Progenitor cell of endocrine pancreas (in vitro differentiated cells): ENCODE measurements around the gene CCDC175. TPM values are rescaled to one million over a fixed set of nuclear protein-coding genes. Genes with fewer than 3 reads are reported as not detected.

ENCODE experiments used
- DNase-seq: peaks from one replicate; pipeline ENCODE4 v3.0.0; 2021; ENCODE audit warnings: low spot score; ENCODE audit not compliant: unreplicated experiment
- H3K27ac Mint-ChIP-seq: 2 replicates; pipeline ENCODE4 v1.8.0; 2021; ENCODE audit warnings: mild to moderate bottlenecking, moderate library complexity, mixed read lengths
- H3K27me3 Mint-ChIP-seq: 2 replicates; pipeline ENCODE4 v1.8.0; 2021; ENCODE audit warnings: mixed read lengths
- H3K36me3 Mint-ChIP-seq: 2 replicates; pipeline ENCODE4 v1.8.0; 2022; ENCODE audit warnings: mixed read lengths; ENCODE audit not compliant: insufficient read depth
- H3K4me1 Mint-ChIP-seq: 2 replicates; pipeline ENCODE4 v1.8.0; 2021; ENCODE audit warnings: low read depth, mixed read lengths
- H3K4me3 Mint-ChIP-seq: 2 replicates; pipeline ENCODE4 v1.8.0; 2021; ENCODE audit warnings: low read depth, mild to moderate bottlenecking, moderate library complexity, mixed read lengths
- H3K9me3 Mint-ChIP-seq: 2 replicates; pipeline ENCODE4 v1.8.0; 2021; ENCODE audit warnings: low read depth, mixed read lengths
- total RNA-seq: library from RNA; stranded (reverse); gene quantifications from 2 replicates; pipeline ENCODE4 v1.2.1, GENCODE V29; 2021
- TF ChIP-seq, protein P1 (sequence below): fragments of 200-600 bp; sonication (generic); IDR thresholded peaks from one replicate; pipeline ENCODE4 v1.5.0; 2021; ENCODE audit warnings: antibody characterized with exemption, mild to moderate bottlenecking; ENCODE audit not compliant: unreplicated experiment

The CCDC175 gene
- total RNA-seq, 1 donor from 2014 or later = 0.26 TPM

- no peak for DNase-seq
- Mint-ChIP-seq H3K9me3 (no peaks in the 10 kb centered on the region), H3K4me1 (peaks cover 10% of the 10 kb centered on the region), H3K27me3 (peaks cover 10% of the 10 kb centered on the region), H3K4me3 (no peak overlapping the region), H3K27ac (no peak overlapping the region), H3K36me3 (no peaks in the 10 kb centered on the region)
- TF ChIP-seq, protein P1, sequence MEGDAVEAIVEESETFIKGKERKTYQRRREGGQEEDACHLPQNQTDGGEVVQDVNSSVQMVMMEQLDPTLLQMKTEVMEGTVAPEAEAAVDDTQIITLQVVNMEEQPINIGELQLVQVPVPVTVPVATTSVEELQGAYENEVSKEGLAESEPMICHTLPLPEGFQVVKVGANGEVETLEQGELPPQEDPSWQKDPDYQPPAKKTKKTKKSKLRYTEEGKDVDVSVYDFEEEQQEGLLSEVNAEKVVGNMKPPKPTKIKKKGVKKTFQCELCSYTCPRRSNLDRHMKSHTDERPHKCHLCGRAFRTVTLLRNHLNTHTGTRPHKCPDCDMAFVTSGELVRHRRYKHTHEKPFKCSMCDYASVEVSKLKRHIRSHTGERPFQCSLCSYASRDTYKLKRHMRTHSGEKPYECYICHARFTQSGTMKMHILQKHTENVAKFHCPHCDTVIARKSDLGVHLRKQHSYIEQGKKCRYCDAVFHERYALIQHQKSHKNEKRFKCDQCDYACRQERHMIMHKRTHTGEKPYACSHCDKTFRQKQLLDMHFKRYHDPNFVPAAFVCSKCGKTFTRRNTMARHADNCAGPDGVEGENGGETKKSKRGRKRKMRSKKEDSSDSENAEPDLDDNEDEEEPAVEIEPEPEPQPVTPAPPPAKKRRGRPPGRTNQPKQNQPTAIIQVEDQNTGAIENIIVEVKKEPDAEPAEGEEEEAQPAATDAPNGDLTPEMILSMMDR = no peak
Observed at GRCh38 chr14:59566296-59566695, 10.3 kb downstream of the CCDC175 start.

DNA sequence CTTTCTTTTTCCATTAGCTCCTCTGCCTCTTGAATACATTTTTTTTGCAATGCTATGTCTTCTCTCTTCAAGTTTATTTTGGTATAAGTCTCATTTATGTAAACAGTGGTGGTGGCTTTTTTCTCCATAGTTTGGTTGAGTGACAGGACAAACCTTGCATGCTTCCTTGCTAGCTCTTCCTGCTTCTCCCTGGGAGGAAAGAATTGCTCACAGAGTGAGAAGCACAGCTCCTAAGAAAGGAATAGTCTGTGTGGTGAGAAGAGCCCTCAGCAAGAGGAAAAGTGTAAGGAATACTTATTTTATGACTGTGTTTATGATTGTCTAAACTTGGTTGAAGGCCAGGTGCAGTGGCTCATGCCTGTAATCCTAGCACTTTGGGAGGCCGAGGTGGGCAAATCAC is 11.5 kb downstream of the CCDC175 start:
- TF ChIP-seq, protein P1 = no peak
- H3K9me3 Mint-ChIP-seq = no peaks in the 10 kb centered on the region
- H3K36me3 Mint-ChIP-seq = no peaks in the 10 kb centered on the region
- no peak overlapping the region for H3K4me3 Mint-ChIP-seq
- H3K27ac Mint-ChIP-seq = no peak overlapping the region
- no peak for DNase-seq
- peaks cover 10% of the 10 kb centered on the region for H3K4me1 Mint-ChIP-seq
- peaks cover 10% of the 10 kb centered on the region for H3K27me3 Mint-ChIP-seq

DNA sequence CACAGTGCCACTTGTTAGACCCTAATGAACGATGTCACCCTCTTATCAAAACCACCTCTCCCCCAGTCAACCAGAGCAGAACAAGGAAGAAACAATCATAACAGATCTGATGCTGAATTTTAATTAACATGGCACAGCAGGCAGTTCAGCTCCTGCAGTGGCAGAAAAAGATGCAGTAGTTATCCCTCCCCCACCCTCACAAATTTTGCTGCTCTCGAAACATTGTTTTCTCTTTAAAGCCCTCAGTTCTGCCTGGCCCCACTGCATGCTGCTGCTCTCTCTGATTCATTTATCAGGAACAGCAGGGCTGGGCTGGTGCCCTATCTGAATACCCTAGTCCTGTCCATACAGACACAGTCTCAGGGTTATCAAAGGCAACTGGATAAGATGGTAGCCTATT is 12.2 kb downstream of the CCDC175 start:
- H3K27ac Mint-ChIP-seq = no peak overlapping the region
- H3K4me3 Mint-ChIP-seq = no peak overlapping the region
- H3K9me3 Mint-ChIP-seq = no peaks in the 10 kb centered on the region
- TF ChIP-seq, protein P1 = no peak
- H3K4me1 Mint-ChIP-seq = peaks cover 10% of the 10 kb centered on the region
- no peak for DNase-seq
- H3K27me3 Mint-ChIP-seq = peaks cover 10% of the 10 kb centered on the region
- H3K36me3 Mint-ChIP-seq = no peaks in the 10 kb centered on the region

GRCh38 chr14:59547310-59547709 is 29.3 kb downstream of the CCDC175 start:
- no peak for DNase-seq
- Mint-ChIP-seq H3K9me3 (peaks cover 5% of the 10 kb centered on the region), H3K4me1 (peaks cover 12% of the 10 kb centered on the region), H3K27me3 (no peaks in the 10 kb centered on the region), H3K27ac (no peak overlapping the region), H3K4me3 (no peak overlapping the region), H3K36me3 (peaks cover 1% of the 10 kb centered on the region)
- TF ChIP-seq, protein P1 = no peak

DNA sequence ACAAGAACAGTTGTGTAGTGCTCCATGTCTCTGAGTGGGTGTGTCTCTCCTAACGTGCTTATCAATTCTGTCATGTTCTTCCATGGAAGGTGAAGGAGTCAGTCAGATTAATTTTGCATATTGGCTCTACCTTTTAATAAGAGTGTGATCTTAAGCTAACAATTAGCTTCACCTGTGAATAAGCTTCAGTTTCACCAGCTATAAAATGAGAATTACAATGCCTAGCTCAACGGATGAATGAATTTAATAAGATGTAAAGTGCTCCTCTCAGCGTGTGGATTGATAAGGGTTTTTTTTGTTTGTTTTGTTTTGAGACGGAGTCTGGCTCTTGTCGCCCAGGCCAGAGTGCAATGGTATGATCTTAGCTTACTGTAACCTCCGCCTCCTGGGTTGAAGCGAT is 32.7 kb downstream of the CCDC175 start:
- no peaks in the 10 kb centered on the region for H3K9me3 Mint-ChIP-seq
- no peak for DNase-seq
- H3K27me3 Mint-ChIP-seq = no peaks in the 10 kb centered on the region
- peaks cover 12% of the 10 kb centered on the region for H3K4me1 Mint-ChIP-seq
- H3K27ac Mint-ChIP-seq = no peak overlapping the region
- H3K36me3 Mint-ChIP-seq = no peaks in the 10 kb centered on the region
- no peak overlapping the region for H3K4me3 Mint-ChIP-seq
- TF ChIP-seq, protein P1 = no peak
